Activated naive CD4-positive, alpha-beta T cell treated with anti-CD3 and anti-CD28 coated beads for 36 hours (primary cell): Measurements from ENCODE around the gene LYPLAL1. TPM values are rescaled to one million over a fixed set of nuclear protein-coding genes. Genes with fewer than 3 reads are reported as not detected.

Experiments
- CTCF ChIA-PET: fragments of 350-600 bp; sonication (Branson Sonifier 250); formaldehyde crosslinking; loops from one replicate; lab custom pipeline; 2021; ENCODE audit warnings: antibody characterized with exemption; lab: Charles Lee
- DNase-seq: peaks from one replicate; pipeline ENCODE4 v3.0.0-alpha.2; 2020
- H3K27ac Mint-ChIP-seq: one replicate; pipeline ENCODE4 v1.8.0; 2021; ENCODE audit warnings: mild to moderate bottlenecking, mixed read lengths
- H3K27me3 Mint-ChIP-seq: one replicate; pipeline ENCODE4 v1.8.0; 2021; ENCODE audit warnings: low read depth, mixed read lengths
- H3K36me3 Mint-ChIP-seq: one replicate; pipeline ENCODE4 v1.8.0; 2021; ENCODE audit warnings: low read depth, mixed read lengths
- H3K4me1 Mint-ChIP-seq: one replicate; pipeline ENCODE4 v1.8.0; 2021; ENCODE audit warnings: low read depth, mixed read lengths
- H3K4me3 Mint-ChIP-seq: one replicate; pipeline ENCODE4 v1.8.0; 2021; ENCODE audit warnings: mild to moderate bottlenecking, moderate library complexity, mixed read lengths
- H3K9me3 Mint-ChIP-seq: one replicate; pipeline ENCODE4 v1.8.0; 2021; ENCODE audit warnings: mixed read lengths
- intact Hi-C: fragments of 100-400 bp; cut with micrococcal nuclease; formaldehyde crosslinking; loops from one replicate; pipeline ENCODE4 v1.15.1; 2023
- total RNA-seq, 2 experiments: library from RNA; stranded (reverse); gene quantifications; one replicate each; pipeline ENCODE4 v1.2.3, GENCODE V29; 2021

Gene LYPLAL1
- total RNA-seq: 10 to 100 TPM; 19.9 to 21.8 TPM

DNA sequence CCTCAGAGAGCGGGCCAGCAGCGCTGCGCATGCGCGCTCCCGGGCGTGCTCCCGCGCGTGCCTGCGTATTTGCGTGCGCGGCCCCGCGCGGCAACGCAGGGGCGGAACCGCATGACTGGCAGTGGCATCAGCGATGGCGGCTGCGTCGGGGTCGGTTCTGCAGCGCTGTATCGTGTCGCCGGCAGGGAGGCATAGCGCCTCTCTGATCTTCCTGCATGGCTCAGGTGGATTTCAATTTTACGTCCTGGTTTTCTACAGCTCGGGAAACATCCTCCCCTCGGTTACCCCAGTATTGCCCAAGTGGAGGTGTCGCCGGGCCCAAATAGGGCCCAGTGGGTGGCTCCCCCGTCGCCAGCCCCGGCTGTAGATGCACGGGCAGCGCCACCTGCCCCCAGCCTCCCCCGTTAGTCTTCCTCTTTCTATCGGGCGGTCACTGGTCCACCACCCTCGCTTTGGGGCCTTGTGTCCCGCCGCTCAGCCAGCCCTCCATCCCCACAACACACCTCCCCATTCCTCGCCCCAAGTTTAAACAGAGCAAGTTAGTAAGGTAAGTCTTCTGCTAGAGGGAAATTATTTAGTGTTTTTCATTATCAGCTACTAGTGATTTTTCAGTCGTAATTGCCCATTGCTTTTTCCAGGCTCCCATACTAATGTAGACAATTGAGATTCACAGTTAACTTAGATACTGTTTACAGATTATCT is at the start of gene LYPLAL1:
LYPLAL1 (plus strand) TSS at position 121 of the 702 bp plus-strand sequence; CDS start at position 134, 13 bp downstream.
- H3K4me3 Mint-ChIP-seq: peak within 1 kb of the TSS; percentile 99
- H3K4me1 Mint-ChIP-seq: peaks cover 48% of the 10 kb centered on the region
- intact Hi-C loops: loop anchor here (1.0 to 10.0 kb wide), 10 partner anchors 15 to 1549 kb away; partner anchors contain the start of genes BPNT1, EPRS1, RAB3GAP2 and RRP15
- H3K36me3 Mint-ChIP-seq: peaks cover 14% of the 10 kb centered on the region
- H3K27me3 Mint-ChIP-seq: no peaks in the 10 kb centered on the region
- H3K27ac Mint-ChIP-seq: peak within 1 kb of the TSS; percentile 96
- CTCF ChIA-PET: interaction anchor here (1.6 kb wide), 2 partner anchors 13 to 15 kb away, joined by 3 to 6 read pairs; no protein-coding TSS in a partner anchor
- DNase-seq: peak; percentile 86
- no peaks in the 10 kb centered on the region for H3K9me3 Mint-ChIP-seq

DNA sequence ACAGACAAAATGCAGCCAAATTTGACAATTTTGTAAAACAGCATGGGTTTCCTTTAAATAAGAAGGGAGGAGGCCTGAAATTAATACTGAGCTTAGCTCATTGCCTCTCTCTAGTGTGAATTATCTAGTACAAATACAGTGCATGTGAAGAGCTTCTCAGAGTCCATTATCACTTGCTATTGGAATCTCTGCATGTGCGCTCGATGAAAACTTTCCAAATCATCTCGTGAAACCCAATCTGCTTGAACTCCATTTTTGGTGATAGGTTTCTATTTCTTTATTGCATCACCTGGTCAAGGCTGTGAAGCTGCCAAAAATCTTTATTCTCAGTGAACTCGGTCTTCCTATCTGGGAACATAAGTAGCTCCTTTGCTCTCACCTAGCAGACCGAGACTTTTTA is 49.5 kb upstream of the LYPLAL1 start:
- CTCF ChIA-PET: no interaction called here
- no peaks in the 10 kb centered on the region for H3K4me1 Mint-ChIP-seq
- no peak overlapping the region for H3K4me3 Mint-ChIP-seq

DNA sequence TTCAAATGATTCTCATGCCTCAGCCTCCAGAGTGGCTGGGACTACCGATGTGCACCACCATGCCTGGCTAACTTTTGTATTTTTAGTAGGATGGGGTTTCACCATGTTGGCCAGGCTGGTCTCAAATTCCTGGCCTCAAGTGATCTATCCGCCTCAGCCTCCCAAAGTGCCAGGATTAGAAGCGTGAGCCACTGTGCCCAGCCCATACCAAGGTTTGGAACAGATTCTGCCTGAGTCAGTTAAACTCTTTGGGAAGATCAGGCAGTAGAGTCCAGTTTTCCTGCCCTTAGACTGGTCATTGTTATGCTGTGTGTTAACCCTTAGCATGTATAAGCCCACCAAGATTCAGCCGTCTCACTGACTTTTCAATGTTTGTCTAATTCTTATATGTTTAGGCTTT is 48.3 kb upstream of the LYPLAL1 start:
- intact Hi-C loops: no loop called here
- CTCF ChIA-PET: no interaction called here
- Mint-ChIP-seq H3K4me3 (no peak overlapping the region), H3K36me3 (no peaks in the 10 kb centered on the region), H3K4me1 (no peaks in the 10 kb centered on the region), H3K27ac (no peak overlapping the region), H3K9me3 (no peaks in the 10 kb centered on the region), H3K27me3 (no peaks in the 10 kb centered on the region)
- no peak for DNase-seq

More for the DNA sequence above, 49.5 kb upstream of the LYPLAL1 start:
- Mint-ChIP-seq H3K36me3 (no peaks in the 10 kb centered on the region), H3K27me3 (no peaks in the 10 kb centered on the region), H3K9me3 (no peaks in the 10 kb centered on the region), H3K27ac (no peak overlapping the region)
- intact Hi-C loops: no loop called here
- no peak for DNase-seq

DNA sequence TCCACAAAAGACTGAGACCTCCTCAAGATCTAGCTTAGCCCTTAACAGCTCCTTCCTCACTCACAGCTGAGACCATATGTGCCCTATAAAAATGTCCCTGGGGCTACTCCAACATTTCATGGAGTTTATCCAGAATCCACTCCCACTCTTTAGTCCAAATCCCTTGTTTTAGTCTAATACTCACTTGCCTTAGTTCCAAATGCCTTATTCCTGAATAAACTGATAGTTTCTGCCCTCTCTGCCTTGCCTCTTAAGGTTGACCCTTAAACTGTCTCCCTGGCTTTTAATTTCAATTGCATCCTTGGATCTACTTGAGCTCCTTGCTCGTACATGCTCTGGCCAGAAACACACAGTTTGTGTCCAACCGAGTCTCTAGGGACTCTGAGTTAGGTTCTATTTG is 47.3 kb upstream of the LYPLAL1 start:
- intact Hi-C loops: no loop called here
- Mint-ChIP-seq H3K9me3 (no peaks in the 10 kb centered on the region), H3K4me3 (no peak overlapping the region), H3K27ac (no peak overlapping the region), H3K4me1 (no peaks in the 10 kb centered on the region), H3K36me3 (no peaks in the 10 kb centered on the region), H3K27me3 (no peaks in the 10 kb centered on the region)
- CTCF ChIA-PET: no interaction called here
- no peak for DNase-seq

DNA sequence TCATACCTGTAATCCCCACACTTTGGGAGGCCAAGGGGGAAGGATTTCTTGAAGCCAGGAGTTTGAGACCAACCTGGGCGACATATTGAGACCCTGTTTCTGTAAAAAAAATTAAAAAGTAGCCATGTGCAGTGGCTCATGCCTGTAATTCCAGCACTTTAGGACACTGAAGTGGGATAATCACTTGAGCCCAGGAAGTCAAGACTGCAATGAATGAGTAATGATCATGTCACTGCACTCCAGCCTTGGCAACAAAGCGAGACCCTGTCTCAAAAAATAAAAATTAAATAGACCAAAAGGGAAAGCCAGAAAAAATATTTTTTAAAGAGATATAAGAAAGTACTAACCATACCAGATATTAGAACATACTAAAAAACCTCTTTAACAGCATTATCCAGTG is 44.7 kb upstream of the LYPLAL1 start:
- H3K9me3 Mint-ChIP-seq: no peaks in the 10 kb centered on the region
- peaks cover 2% of the 10 kb centered on the region for H3K36me3 Mint-ChIP-seq
- no peaks in the 10 kb centered on the region for H3K27me3 Mint-ChIP-seq
- DNase-seq: no peak
- CTCF ChIA-PET: no interaction called here
- no peaks in the 10 kb centered on the region for H3K4me1 Mint-ChIP-seq
- intact Hi-C loops: no loop called here
- no peak overlapping the region for H3K27ac Mint-ChIP-seq
- H3K4me3 Mint-ChIP-seq: no peak overlapping the region

DNA sequence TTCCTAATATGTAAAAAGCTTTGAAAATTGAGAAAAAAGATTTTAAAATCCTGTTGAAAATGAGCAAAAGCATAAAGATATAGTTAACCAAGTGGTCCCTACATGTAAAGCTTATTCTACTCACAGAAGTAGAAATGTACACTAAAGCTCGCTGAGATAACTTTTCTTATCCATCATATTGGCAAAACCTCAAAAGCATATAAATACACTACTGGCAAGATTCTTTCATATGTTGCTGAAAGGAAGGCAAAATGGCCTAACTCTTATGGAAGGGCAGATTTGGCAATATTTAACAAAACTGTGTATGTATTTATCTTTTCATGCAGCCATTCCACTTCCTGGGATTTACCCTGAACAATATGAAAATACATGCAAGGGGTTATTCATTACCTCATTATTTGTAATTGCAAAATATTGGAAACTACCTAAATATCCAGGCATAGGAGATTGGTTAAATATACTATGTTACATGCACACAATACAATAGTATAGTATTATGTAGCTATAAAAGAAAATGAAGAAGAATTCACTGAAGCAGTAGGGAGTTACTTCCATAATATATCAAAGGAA is 43.2 kb upstream of the LYPLAL1 start:
- H3K36me3 Mint-ChIP-seq: peaks cover 2% of the 10 kb centered on the region
- no peaks in the 10 kb centered on the region for H3K9me3 Mint-ChIP-seq
- DNase-seq: no peak
- H3K4me1 Mint-ChIP-seq: no peaks in the 10 kb centered on the region
- H3K27ac Mint-ChIP-seq: no peak overlapping the region
- no peak overlapping the region for H3K4me3 Mint-ChIP-seq
- CTCF ChIA-PET: no interaction called here
- no peaks in the 10 kb centered on the region for H3K27me3 Mint-ChIP-seq
- intact Hi-C loops: no loop called here

DNA sequence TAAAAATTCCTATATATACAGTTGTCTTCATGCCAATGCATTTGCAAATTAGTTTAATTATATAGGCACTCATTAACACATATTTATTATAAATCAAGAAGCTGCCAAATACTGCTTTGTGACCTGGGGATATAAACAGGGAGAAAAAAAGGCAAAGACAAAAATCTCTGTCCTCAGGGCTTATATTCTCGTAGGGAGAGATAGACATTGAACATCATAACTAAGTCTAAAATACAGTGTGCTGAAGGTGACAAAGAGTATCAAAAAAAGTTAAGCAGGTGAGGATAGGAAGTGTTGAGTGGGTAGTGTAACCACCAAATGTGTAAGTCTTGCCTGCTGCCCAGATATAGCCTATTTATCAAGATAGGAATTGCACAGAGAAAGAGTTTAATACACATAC is 40.7 kb upstream of the LYPLAL1 start:
- Mint-ChIP-seq H3K9me3 (no peaks in the 10 kb centered on the region), H3K36me3 (peaks cover 2% of the 10 kb centered on the region), H3K4me1 (no peaks in the 10 kb centered on the region), H3K4me3 (no peak overlapping the region), H3K27ac (no peak overlapping the region), H3K27me3 (no peaks in the 10 kb centered on the region)
- no peak for DNase-seq
- CTCF ChIA-PET: no interaction called here
- intact Hi-C loops: no loop called here

DNA sequence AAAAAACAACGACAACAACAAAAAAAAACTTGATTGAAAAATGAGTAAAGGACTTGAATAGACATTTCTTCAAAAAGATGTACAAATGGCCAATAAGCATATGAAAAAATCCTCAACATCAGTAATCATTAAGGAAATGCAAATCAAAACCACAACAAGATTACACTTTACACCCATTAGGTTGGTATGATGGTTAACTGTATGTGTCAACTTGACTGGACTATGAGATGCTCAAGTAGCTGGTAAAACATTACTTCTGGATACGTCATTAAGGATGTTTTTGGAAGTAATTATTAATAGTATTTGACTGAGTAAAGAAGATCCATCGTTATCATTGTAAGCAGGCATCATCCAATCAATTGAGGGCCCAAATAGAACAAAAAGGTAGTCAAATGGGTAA is 34.9 kb upstream of the LYPLAL1 start:
- H3K36me3 Mint-ChIP-seq: peaks cover 2% of the 10 kb centered on the region
- CTCF ChIA-PET: no interaction called here
- no peaks in the 10 kb centered on the region for H3K9me3 Mint-ChIP-seq
- DNase-seq: no peak
- no peaks in the 10 kb centered on the region for H3K27me3 Mint-ChIP-seq
- intact Hi-C loops: no loop called here
- H3K4me1 Mint-ChIP-seq: no peaks in the 10 kb centered on the region
- no peak overlapping the region for H3K27ac Mint-ChIP-seq
- H3K4me3 Mint-ChIP-seq: no peak overlapping the region

DNA sequence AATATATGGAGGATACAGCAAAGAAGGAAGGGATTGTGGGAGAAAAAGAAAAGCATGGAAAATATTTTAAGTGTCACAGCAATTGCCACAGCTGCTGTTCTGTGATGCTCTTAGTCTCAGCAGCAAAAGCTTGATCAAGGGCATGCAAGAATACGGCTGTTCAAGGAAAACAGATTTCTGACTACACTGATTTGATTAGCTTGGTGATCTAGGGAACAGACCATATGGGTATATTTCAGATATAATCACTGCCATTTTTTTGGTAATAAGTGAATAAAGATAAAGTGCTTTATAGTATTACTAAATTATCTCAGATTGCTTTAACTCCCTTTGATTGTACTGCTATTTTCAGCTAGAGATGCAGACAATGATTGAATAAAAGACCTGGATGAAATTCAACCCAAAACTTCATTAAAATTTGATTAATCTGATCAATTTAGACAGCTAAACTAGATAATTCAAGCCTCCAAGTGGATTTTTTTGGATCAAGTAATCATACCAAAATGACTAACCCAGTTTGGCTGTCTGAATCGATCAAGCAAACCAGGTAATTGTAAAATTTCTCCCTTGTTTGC is 33.3 kb upstream of the LYPLAL1 start:
- Mint-ChIP-seq H3K9me3 (no peaks in the 10 kb centered on the region), H3K27ac (no peak overlapping the region), H3K4me3 (no peak overlapping the region), H3K36me3 (no peaks in the 10 kb centered on the region), H3K4me1 (no peaks in the 10 kb centered on the region), H3K27me3 (no peaks in the 10 kb centered on the region)
- no peak for DNase-seq
- intact Hi-C loops: no loop called here
- CTCF ChIA-PET: no interaction called here

DNA sequence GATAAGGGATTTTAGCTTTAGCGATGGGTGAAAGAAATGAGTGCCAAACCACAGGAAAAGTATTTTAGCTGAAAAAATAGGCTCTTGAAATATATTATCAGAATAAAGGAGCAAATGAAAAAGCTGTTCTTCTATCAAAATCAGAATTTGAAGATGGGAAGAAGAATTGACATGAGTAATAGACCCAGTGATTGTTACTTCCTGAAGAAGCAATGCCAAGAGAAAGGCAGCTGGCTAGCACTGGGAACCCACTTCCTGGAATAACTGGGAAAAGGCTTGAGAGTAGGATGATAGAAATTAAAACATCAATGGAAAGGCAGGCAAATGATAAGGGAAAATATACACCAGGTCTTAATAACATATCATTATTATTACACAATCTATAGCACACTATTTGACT is 29.9 kb upstream of the LYPLAL1 start:
- CTCF ChIA-PET: no interaction called here
- H3K36me3 Mint-ChIP-seq: no peaks in the 10 kb centered on the region
- intact Hi-C loops: no loop called here
- no peak overlapping the region for H3K27ac Mint-ChIP-seq
- H3K4me1 Mint-ChIP-seq: no peaks in the 10 kb centered on the region
- no peaks in the 10 kb centered on the region for H3K27me3 Mint-ChIP-seq
- DNase-seq: no peak
- H3K9me3 Mint-ChIP-seq: no peaks in the 10 kb centered on the region
- no peak overlapping the region for H3K4me3 Mint-ChIP-seq

DNA sequence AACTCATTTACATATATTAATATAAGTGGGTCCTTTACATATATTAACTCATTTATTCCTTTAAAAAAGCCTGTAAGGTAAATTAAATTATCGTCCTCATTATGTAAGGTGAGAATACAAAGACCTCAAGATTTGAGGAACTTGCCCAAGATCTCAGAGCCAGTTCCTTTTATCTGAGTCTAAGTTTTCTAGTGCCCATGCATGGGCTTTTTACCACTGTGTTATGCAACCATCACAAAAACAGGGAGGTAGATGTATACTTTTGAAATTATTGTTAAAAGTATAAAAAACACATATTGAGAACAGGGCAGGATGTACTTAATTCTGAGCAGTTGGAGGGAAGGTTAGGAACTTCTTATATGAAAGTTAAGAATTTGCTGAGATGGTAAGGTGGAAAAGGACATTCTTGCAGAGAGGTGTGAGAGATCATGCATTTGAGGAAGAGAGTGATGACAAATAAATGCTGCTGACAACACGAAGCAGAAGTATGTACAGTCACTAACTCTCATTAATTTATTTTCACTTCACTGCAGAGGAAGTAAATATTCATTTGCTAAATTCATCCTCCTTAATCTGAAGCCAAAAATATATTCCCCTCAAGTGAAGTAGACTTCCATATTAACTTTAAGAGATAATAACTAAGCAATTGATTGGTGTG is 28.9 kb upstream of the LYPLAL1 start:
- H3K27me3 Mint-ChIP-seq: no peaks in the 10 kb centered on the region
- no peak for DNase-seq
- no peaks in the 10 kb centered on the region for H3K36me3 Mint-ChIP-seq
- no peaks in the 10 kb centered on the region for H3K4me1 Mint-ChIP-seq
- intact Hi-C loops: no loop called here
- no peak overlapping the region for H3K27ac Mint-ChIP-seq
- no peaks in the 10 kb centered on the region for H3K9me3 Mint-ChIP-seq
- CTCF ChIA-PET: no interaction called here
- H3K4me3 Mint-ChIP-seq: no peak overlapping the region

DNA sequence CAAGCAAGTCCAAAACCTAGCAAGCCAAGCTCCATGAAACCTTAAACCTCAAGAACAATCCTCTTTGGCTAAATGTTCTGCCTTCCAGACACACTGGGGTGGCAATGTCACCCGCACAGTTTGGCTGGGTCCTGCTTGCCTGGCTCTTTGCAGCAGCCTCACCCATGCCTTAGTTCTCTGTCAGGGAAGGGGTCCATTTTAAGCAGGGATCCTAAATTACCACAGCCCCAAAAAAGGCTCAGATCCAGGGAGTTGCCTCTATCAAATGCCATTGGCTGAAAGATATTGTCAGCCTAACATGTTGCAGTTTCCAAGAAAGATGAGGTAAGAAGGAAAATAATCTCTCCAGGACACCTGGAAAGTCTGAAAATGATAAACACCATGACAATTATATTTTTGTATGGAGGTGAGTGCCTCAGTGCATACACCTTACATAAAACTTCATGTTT is 26.1 kb upstream of the LYPLAL1 start:
- no peaks in the 10 kb centered on the region for H3K27me3 Mint-ChIP-seq
- H3K9me3 Mint-ChIP-seq: no peaks in the 10 kb centered on the region
- no peak overlapping the region for H3K4me3 Mint-ChIP-seq
- intact Hi-C loops: no loop called here
- DNase-seq: no peak
- CTCF ChIA-PET: no interaction called here
- no peaks in the 10 kb centered on the region for H3K4me1 Mint-ChIP-seq
- H3K36me3 Mint-ChIP-seq: no peaks in the 10 kb centered on the region
- H3K27ac Mint-ChIP-seq: no peak overlapping the region
